Left ventricle myocardium inferior (tissue), 1 donor: ENCODE results near the gene BTNL3. TPM values are rescaled to one million over a fixed set of nuclear protein-coding genes. Genes with fewer than 3 reads are reported as not detected.

Source experiments
- DNase-seq: peaks from one replicate; pipeline ENCODE4 v3.0.0-alpha.2; 2020
- H3K27ac ChIP-seq: fragments of 200-600 bp; replicated peaks from 2 replicates; pipeline ENCODE4 v1.8.0; 2021
- H3K27me3 ChIP-seq: fragments of 200-600 bp; 2 replicates; pipeline ENCODE4 v1.8.0; 2021; ENCODE audit warnings: low read depth
- H3K36me3 ChIP-seq: fragments of 200-600 bp; 2 replicates; pipeline ENCODE4 v1.8.0; 2021
- H3K4me1 ChIP-seq: fragments of 200-600 bp; 2 replicates; pipeline ENCODE4 v1.8.0; 2021
- H3K4me3 ChIP-seq: fragments of 200-600 bp; 2 replicates; pipeline ENCODE4 v1.8.0; 2021; ENCODE audit warnings: mild to moderate bottlenecking, moderate library complexity
- H3K9me3 ChIP-seq: fragments of 200-600 bp; replicated peaks from 2 replicates; pipeline ENCODE4 v1.8.0; 2021
- CTCF ChIP-seq: fragments of 200-600 bp; IDR thresholded peaks from 2 replicates; pipeline ENCODE4 v1.8.0; 2021; ENCODE audit warnings: antibody characterized with exemption, mild to moderate bottlenecking, borderline replicate concordance
- intact Hi-C: fragments of 100-400 bp; cut with micrococcal nuclease; formaldehyde crosslinking; loops from one replicate; pipeline ENCODE4 v1.11.0; 2022
- total RNA-seq: library from RNA; stranded (reverse); fragmentation: NEBNext Ultra II Directional; extraction: Animal tissue kit (Norgen Biotek cat#: 25700); gene quantifications from one replicate; pipeline ENCODE4 v1.2.1, GENCODE V29; 2021
- donor health status: DM: no; HTN: yes; CAD: no; lungs with severe emphysema.

Gene BTNL3
- total RNA-seq, 1 donor from 2014 or later: not detected

GRCh38 chr5:181041043-181041442, 52.4 kb downstream of the BTNL3 start:
- H3K4me1 ChIP-seq: peaks cover 18% of the 10 kb centered on the region
- peaks cover 76% of the 10 kb centered on the region for H3K27me3 ChIP-seq
- no peaks in the 10 kb centered on the region for H3K36me3 ChIP-seq
- no peaks in the 10 kb centered on the region for H3K9me3 ChIP-seq
- peak overlapping the region; percentile 92 for H3K27ac ChIP-seq
- intact Hi-C loops: no loop called here
- H3K4me3 ChIP-seq: peak overlapping the region; percentile 64
- TF ChIP-seq CTCF: no peak
- DNase-seq: no peak

- Histone ChIP-seq H3K36me3 (no peaks in the 10 kb centered on the region), H3K4me1 (peaks cover 9% of the 10 kb centered on the region), H3K9me3 (no peaks in the 10 kb centered on the region), H3K4me3 (peak overlapping the region; percentile 64), H3K27me3 (peaks cover 76% of the 10 kb centered on the region), H3K27ac (peak overlapping the region; percentile 92)
- DNase-seq: no peak
- intact Hi-C loops: no loop called here
- TF ChIP-seq CTCF: no peak
Observed at GRCh38 chr5:181042036-181042713, 53.5 kb downstream of the BTNL3 start.

GRCh38 chr5:181042722-181043121, 54.1 kb downstream of the BTNL3 start:
- H3K36me3 ChIP-seq: no peaks in the 10 kb centered on the region
- TF ChIP-seq CTCF: no peak
- H3K27ac ChIP-seq: peak overlapping the region; percentile 92
- H3K9me3 ChIP-seq: no peaks in the 10 kb centered on the region
- H3K27me3 ChIP-seq: peaks cover 76% of the 10 kb centered on the region
- H3K4me3 ChIP-seq: peak overlapping the region; percentile 64
- H3K4me1 ChIP-seq: peaks cover 9% of the 10 kb centered on the region
- intact Hi-C loops: no loop called here
- no peak for DNase-seq

- intact Hi-C loops: no loop called here
- DNase-seq: no peak
Observed at GRCh38 chr5:181043285-181044092, 54.8 kb downstream of the BTNL3 start.

GRCh38 chr5:181044093-181044599, 55.5 kb downstream of the BTNL3 start:
- Histone ChIP-seq H3K4me1 (peaks cover 9% of the 10 kb centered on the region), H3K36me3 (no peaks in the 10 kb centered on the region), H3K27me3 (peaks cover 74% of the 10 kb centered on the region), H3K4me3 (peak overlapping the region; percentile 64), H3K9me3 (no peaks in the 10 kb centered on the region), H3K27ac (peak overlapping the region; percentile 92)
- no peak for DNase-seq
- intact Hi-C loops: no loop called here
- no peak for TF ChIP-seq CTCF

More at GRCh38 chr5:181043285-181044092, 54.8 kb downstream of the BTNL3 start:
- Histone ChIP-seq H3K4me1 (peaks cover 9% of the 10 kb centered on the region), H3K4me3 (peak overlapping the region; percentile 64), H3K36me3 (no peaks in the 10 kb centered on the region), H3K27me3 (peaks cover 76% of the 10 kb centered on the region), H3K9me3 (no peaks in the 10 kb centered on the region), H3K27ac (peak overlapping the region; percentile 92)
- peak; percentile 41 for TF ChIP-seq CTCF
